NK-92 (cell line): ENCODE results near the gene CUBN.

Experiments used
- DNase-seq: peaks from one replicate; lab custom pipeline; 2025; ENCODE audit not compliant: unreplicated experiment; lab: John Stamatoyannopoulos, UW

The CUBN gene

DNA sequence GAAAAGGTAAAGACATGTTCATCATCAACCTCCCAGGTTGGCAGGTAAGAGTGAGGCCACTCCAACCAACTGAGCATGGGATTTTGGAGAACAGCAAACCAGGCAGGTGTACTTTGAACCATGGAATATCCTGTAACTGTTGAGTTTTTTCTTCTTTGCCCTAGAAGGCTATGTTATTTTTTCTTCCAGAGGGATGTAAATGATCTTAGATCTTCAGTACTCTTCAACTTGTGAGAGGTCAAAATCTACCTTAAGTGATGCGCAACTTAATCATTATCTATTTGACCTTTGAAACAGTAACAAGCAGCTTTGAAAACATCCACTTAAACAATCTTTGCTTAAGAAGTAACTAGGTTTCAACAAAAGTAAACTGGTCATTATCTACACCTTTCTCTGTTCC, at the start of gene CUBN:
Gene CUBN (minus strand): TSS at position 71 of the 400 bp plus-strand sequence. CDS start 46 bp downstream, at position 25.
- no peak for DNase-seq

- no peak for DNase-seq
Observed at GRCh38 chr10:17179002-17179401, 49.4 kb upstream of the CUBN start.

- no peak for DNase-seq
Observed at GRCh38 chr10:17178006-17178405, 48.4 kb upstream of the CUBN start.

- no peak for DNase-seq
Observed at GRCh38 chr10:17177014-17177413, 47.4 kb upstream of the CUBN start.

DNA sequence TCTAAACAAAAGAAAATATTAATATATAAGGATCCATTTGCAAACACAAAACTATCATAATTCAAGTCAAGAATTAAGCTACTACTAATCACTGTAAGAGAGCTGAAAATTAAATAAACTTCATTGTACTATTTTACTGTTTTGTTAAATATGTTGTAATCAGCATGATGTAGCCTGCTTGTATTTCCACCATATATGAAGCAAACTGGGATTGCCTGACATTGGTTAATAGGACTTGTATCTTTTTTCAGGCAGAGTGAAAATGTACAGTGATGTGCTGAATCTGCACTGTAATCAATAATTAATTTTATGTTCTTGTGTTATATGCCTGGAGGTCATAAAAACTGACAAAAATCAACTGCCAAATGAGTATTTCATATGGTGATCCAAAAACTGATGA, 46.5 kb upstream of the CUBN start:
- no peak for DNase-seq

DNA sequence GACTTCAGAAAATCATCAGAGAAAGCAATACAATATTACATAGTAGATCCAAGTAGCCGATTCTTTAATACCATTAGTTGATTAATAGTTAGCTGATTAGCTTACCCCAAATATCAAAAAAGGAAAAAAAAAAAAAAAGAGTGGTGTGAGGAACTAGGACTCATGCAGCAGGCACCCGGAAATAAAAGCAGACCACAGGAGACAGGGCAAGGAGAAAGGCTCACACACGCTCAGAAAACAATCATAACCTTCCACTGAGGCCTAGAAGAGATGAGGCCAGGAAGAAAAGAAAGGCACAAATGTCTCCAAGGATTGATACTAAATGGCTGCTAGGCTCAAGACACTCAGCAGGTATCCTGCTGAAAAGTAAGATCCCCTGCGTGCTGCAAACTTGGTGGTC, 45.9 kb upstream of the CUBN start:
- DNase-seq: no peak

DNA sequence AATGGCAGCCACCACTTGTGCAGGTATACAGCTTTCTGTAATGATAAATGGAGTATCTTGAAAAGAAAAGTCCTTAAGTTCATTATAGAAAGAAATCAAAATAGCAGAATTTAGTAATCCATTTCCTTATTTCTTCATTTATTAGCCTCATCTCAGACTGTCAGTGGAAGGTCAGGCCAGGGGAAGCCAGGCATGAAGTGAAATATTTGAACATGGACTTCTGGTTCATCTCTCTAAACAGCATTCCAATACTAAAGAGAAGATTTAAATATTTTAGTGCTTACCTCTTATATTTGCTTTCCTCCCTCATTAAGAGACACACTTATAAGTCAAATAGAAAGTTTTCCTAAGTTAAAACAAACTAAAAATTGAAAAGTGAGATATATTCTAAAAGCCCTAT, 45.0 kb upstream of the CUBN start:
- no peak for DNase-seq

- no peak for DNase-seq
Observed at GRCh38 chr10:17171141-17171641, 41.6 kb upstream of the CUBN start.

DNA sequence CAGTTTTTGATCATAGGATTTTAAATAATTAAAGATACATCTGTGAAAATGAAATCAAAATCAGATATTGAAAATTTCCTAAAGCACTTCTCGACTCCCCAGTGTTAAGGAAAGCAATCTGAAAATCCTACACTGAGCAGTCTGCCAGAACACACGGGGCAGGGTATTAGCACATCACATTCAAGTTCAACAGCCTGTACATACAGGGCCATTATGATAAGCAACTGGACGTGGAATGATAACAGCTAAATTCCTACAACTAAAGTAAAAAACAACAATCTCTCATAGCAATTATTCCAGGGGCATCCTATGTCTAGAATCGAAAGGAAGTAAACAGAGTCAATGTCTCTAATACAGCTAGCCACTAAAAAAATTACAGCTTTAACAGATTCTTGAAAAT, 40.2 kb upstream of the CUBN start:
- no peak for DNase-seq

DNA sequence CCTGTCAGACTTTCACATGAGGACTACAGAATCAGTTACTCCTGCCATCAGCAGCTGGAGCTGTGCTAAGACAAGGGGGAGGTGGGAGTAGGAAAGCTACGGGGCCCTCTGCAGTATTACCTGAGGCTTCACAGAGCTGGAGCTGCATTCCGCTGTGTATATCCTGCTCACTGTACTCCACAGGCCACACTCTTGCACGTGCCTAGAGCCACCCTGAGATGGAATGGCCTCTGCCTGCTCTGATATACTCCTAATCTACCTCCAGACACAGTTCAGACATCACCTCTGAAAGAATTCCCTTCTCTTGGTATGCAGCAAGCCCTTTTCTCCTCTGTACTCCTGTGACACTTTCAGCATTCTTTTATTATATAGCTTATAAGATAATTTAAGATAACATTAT, 37.1 kb upstream of the CUBN start:
- DNase-seq: no peak

GRCh38 chr10:17162828-17163227, 33.2 kb upstream of the CUBN start:
- no peak for DNase-seq

GRCh38 chr10:17161775-17162174, 32.2 kb upstream of the CUBN start:
- no peak for DNase-seq

- no peak for DNase-seq
Observed at GRCh38 chr10:17157024-17157423, 27.4 kb upstream of the CUBN start.

GRCh38 chr10:17155826-17156225, 26.2 kb upstream of the CUBN start:
- DNase-seq: no peak

- DNase-seq: no peak
Observed at GRCh38 chr10:17154116-17154515, 24.5 kb upstream of the CUBN start.

DNA sequence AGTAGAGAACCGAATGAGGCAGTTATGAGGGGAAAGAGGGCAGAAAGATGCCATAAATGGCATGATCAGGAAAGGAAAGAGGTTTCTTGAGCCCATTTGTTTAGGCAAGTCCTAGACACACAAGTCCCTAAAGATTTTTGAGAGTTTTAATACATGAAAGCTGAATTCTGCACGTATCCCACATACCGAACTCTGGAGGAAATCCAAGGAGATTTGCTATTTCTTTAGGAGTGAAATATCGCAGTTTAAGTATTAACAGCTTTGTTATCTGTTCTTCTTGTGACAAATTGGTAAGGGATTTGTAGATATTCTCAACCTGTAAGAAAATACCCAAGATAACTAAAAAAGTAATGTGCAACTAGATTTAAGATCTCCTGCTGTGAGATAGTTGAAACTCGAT, 23.7 kb upstream of the CUBN start:
- no peak for DNase-seq

- DNase-seq: no peak
Observed at GRCh38 chr10:17151716-17152115, 22.1 kb upstream of the CUBN start.

DNA sequence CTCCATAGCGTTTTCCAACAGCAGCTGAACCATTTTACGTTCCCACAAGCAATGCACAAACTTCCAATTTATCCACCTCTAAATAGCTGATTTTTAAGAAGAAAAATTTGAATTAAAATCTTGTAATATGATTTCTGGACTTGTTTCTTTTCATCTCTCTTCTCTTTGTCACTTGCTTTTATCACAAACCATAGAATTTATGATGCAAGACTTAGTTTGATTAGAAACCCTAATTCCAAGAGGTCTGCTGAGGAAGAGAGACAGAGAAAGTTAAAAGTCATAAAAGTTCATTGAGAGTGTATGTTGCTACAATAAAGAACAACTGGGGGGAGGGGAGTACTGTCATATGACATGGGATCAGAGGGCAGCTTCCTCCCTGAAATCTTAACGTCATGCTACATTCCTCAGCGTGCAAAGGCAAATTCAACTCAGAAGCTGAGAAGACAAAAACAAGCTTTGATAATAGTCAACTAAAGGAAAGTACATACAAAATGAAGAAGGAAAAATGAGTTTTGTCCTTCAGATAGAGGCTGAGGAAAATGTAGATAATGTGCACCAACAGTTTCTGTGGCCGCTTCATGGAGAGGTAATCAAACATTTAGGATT, 18.4 kb upstream of the CUBN start:
- DNase-seq: no peak

GRCh38 chr10:17146892-17147291, 17.3 kb upstream of the CUBN start:
- DNase-seq: no peak

- DNase-seq: no peak
Observed at GRCh38 chr10:17145239-17145638, 15.6 kb upstream of the CUBN start.

- DNase-seq: no peak
Observed at GRCh38 chr10:17144757-17145156, 15.1 kb upstream of the CUBN start.

GRCh38 chr10:17144032-17144431, 14.4 kb upstream of the CUBN start:
- no peak for DNase-seq

DNA sequence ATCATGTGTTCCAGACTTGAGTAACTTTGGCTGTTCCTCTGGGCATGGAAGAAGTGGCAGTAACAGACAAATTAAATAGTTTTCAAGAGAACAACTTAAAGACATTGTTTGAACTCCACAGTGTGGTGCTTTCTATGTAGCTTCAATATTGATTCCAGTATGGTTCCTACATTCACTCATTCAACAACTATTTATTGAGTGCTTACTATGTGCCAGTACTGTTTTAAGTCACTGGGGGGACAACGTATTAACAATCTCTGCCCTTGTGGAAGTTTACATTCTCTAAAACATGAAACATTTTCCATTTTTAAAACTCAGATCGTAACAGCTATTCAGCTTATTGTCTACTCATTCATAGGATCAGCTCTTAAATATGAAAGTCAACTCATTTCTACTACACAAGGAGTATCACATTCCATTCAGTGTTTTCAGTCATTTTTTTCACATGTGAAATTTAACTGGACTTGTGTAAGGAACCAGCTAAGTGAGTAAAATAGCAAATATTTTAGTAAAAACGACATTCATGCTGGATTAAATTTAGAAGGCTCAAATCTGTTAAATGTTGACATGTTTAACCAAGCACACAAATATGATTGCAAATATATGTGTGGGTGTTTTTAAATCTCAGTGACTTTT, 13.6 kb upstream of the CUBN start:
- no peak for DNase-seq
